ENCODE results near the gene AQP3. TPM values are rescaled to one million over a fixed set of nuclear protein-coding genes. Genes with fewer than 3 reads are reported as not detected.
A peak's percentile ranks its signal among the peaks of the same experiment; 100 is the strongest.
"Not testable (repeated sequence)": the region's sequence is repeated elsewhere in the genome, so short reads cannot be mapped to it uniquely, and the experiment has no call there.

The AQP3 gene
- total RNA-seq (2022) (24.1 and 24.8 TPM in 2 replicates), Bru-seq, nascent RNA (percentile 49 among the genes with signal in this experiment), BruChase-seq, experiment 1, labeled RNA remaining after a 2-hour chase (percentile 62 among the genes with signal in this experiment), BruChase-seq, experiment 2, labeled RNA remaining after a 6-hour chase (percentile 82 among the genes with signal in this experiment)
- long read RNA-seq, transcript AQP3-201 (6 exons, 1,871 nt) = major isoform, 15 of 24 reads
- long read RNA-seq, partial matches to known transcripts = 2 of 24 reads
- long read RNA-seq, other reads (novel, unspliced or antisense) = 6 of 24 reads

DNA sequence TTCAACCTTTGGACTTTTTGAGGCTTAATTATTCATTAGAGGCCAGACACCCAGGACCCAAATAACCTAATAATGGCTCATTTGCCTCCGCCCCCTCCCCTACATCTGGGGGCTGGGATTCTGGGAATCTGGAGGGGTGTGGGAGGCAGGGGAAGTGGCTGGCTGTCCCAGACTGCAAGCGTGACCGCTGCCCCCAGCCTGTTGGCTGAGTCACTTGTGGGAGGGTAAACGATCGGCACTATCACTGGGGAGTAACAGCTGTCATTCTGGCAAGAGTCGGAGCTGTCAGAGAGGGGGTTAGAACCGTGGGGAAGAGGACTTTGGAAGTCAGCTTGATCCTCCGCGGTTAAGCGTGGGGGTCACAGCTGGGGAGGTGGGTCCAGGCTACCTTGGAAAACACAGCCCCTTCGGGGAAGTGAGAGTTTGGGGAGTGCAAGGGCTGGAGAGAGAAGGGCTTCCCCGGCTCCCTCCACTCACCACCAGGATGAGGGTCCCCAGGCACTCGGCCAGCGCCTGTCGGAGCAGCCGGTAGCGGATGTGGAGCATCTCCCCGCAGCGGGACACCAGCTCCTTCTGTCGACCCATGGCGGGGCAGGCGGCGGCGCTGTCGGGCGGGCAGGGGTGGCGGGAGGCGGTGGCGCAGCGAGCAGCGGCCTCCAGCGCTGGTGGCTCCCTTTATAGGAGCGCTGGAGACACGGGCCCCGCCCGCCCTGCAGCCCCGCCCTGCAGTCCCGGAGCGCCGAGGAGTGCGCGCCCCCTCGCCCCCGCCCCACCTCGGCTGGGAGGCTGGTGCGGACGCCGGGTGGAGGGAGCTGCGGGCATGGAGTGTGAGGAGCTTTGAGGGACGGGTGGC is at the start of gene AQP3:
TSS of gene AQP3 (minus strand) at position 648 of the 853 bp plus-strand sequence. CDS start at position 585, 63 bp downstream.
- Mint-ChIP-seq H3K4me1 (ENCODE audit: low read depth, unreplicated experiment) (peaks cover 30% of the 10 kb centered on the region), H3K4me3 (ENCODE audit: unreplicated experiment) (peak within 1 kb of the TSS; percentile 77), H3K27me3 (ENCODE audit: insufficient read depth, unreplicated experiment) (no peaks in the 10 kb centered on the region), H3K27ac (ENCODE audit: unreplicated experiment) (peak within 1 kb of the TSS; percentile 62), H3K9me3 (ENCODE audit: unreplicated experiment) (no peaks in the 10 kb centered on the region), H3K36me3 (ENCODE audit: insufficient read depth, unreplicated experiment) (peaks cover 11% of the 10 kb centered on the region)
- no peaks in the 10 kb centered on the region for H3K27me3 ChIP-seq (replicated peaks; ENCODE audit: control insufficient read depth, insufficient read depth, low read length)
- TF ChIP-seq, protein P1, sequence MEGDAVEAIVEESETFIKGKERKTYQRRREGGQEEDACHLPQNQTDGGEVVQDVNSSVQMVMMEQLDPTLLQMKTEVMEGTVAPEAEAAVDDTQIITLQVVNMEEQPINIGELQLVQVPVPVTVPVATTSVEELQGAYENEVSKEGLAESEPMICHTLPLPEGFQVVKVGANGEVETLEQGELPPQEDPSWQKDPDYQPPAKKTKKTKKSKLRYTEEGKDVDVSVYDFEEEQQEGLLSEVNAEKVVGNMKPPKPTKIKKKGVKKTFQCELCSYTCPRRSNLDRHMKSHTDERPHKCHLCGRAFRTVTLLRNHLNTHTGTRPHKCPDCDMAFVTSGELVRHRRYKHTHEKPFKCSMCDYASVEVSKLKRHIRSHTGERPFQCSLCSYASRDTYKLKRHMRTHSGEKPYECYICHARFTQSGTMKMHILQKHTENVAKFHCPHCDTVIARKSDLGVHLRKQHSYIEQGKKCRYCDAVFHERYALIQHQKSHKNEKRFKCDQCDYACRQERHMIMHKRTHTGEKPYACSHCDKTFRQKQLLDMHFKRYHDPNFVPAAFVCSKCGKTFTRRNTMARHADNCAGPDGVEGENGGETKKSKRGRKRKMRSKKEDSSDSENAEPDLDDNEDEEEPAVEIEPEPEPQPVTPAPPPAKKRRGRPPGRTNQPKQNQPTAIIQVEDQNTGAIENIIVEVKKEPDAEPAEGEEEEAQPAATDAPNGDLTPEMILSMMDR (IDR thresholded peaks at IDR 0.05; ENCODE audit: insufficient read depth in 1 of 2, low read depth in 1 of 2, low read length in 1 of 2, severe bottlenecking in 1 of 2, unreplicated experiment in 1 of 2) = peak; percentile 33
- ChIA-PET CTCF (interaction anchor here (0.6 to 2.6 kb wide), 17 partner anchors 10 to 543 kb away, joined by 3 to 30 read pairs (median 5); partner anchors contain the start of gene NOL6), POLR2A (interaction anchor here (0.6 to 1.2 kb wide), 7 partner anchors 10 to 64 kb away, joined by 3 to 12 read pairs (median 4); partner anchors contain the start of gene NOL6)
- peak; percentile 82 to 85 for DNase-seq
- no peaks in the 10 kb centered on the region for H3K9me3 ChIP-seq
- H3K4me3 ChIP-seq (ENCODE audit: low read depth, low read length) = peak within 1 kb of the TSS; percentile 62
- intact Hi-C loops (cut with micrococcal nuclease; ENCODE audit: unreplicated experiment) = loop anchor here (5.0 kb wide), 1 partner anchor 70 kb away; no protein-coding TSS in a partner anchor
- no peaks in the 10 kb centered on the region; the same call in 1 of the 2 replicates for H3K36me3 ChIP-seq (ENCODE audit: control insufficient read depth, insufficient read depth, low read length)
- H3K4me1 ChIP-seq = peaks cover 49% of the 10 kb centered on the region
- BruUV-seq (replicated peaks) = no TSS peak

DNA sequence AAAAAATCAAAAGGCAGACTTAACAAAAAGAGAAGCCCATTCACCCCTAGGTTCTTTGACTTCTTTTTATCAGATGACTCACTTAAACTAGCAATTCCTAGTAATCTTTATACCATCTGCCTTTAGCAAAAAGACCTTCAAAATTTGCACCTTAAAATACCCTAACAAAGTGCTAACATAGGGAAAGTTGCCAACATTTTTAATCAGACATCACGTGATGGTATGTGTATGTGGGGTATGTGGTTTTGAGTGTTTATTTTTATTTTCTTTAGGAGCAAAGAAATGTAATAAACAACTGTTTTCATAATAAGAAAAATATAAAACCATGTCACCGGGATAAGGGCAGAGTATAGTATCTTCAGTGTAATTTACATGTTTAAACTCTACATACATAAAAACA is 46.4 kb upstream of the AQP3 start:
- POLR2A ChIA-PET; H3K9me3 ChIP-seq; H3K36me3 ChIP-seq (ENCODE audit: control insufficient read depth, insufficient read depth, low read length); H3K4me1 ChIP-seq; H3K4me3 Mint-ChIP-seq (ENCODE audit: unreplicated experiment); H3K9me3 Mint-ChIP-seq (ENCODE audit: unreplicated experiment); H3K27me3 ChIP-seq (replicated peaks; ENCODE audit: control insufficient read depth, insufficient read depth, low read length); H3K27me3 Mint-ChIP-seq (ENCODE audit: insufficient read depth, unreplicated experiment); BruUV-seq (replicated peaks); CTCF ChIA-PET; intact Hi-C loops (cut with micrococcal nuclease; ENCODE audit: unreplicated experiment); H3K27ac Mint-ChIP-seq (ENCODE audit: unreplicated experiment); DNase-seq; H3K4me3 ChIP-seq (ENCODE audit: low read depth, low read length); H3K36me3 Mint-ChIP-seq (ENCODE audit: insufficient read depth, unreplicated experiment): not testable (repeated sequence)
- peaks cover 14% of the 10 kb centered on the region for H3K4me1 Mint-ChIP-seq (ENCODE audit: low read depth, unreplicated experiment)

DNA sequence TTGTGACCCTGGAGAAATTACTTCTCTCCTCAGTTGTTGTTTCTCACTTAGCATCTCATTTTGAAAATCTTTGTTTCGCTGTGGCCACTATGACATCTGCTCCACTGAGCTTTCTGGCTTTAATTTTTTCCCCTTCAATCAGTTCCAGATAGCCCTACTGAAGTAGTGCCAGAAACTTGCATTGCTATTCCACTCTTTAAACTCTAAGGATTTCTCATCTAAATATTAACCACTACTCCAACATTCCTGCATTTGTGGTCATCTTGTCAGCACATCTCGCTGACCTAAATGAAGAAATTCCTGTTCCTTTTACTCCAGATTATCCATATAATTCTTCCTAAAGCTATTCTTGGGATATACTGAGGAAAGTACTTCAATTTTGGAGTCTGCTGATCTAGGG is 41.7 kb upstream of the AQP3 start:
- BruUV-seq (replicated peaks) = no TSS peak
- intact Hi-C loops (cut with micrococcal nuclease; ENCODE audit: unreplicated experiment) = no loop called here
- ChIA-PET CTCF (no interaction called here), POLR2A (no interaction called here)
- TF ChIP-seq, protein P1 (IDR thresholded peaks at IDR 0.05; ENCODE audit: insufficient read depth in 1 of 2, low read depth in 1 of 2, low read length in 1 of 2, severe bottlenecking in 1 of 2, unreplicated experiment in 1 of 2) = no peak
- no peaks in the 10 kb centered on the region for H3K36me3 ChIP-seq (ENCODE audit: control insufficient read depth, insufficient read depth, low read length)
- Mint-ChIP-seq H3K27ac (ENCODE audit: unreplicated experiment) (no peak overlapping the region), H3K27me3 (ENCODE audit: insufficient read depth, unreplicated experiment) (no peaks in the 10 kb centered on the region), H3K9me3 (ENCODE audit: unreplicated experiment) (no peaks in the 10 kb centered on the region), H3K4me3 (ENCODE audit: unreplicated experiment) (no peak overlapping the region), H3K36me3 (ENCODE audit: insufficient read depth, unreplicated experiment) (no peaks in the 10 kb centered on the region), H3K4me1 (ENCODE audit: low read depth, unreplicated experiment) (peaks cover 7% of the 10 kb centered on the region)
- H3K27me3 ChIP-seq (replicated peaks; ENCODE audit: control insufficient read depth, insufficient read depth, low read length) = no peaks in the 10 kb centered on the region
- no peak overlapping the region for H3K4me3 ChIP-seq (ENCODE audit: low read depth, low read length)
- H3K9me3 ChIP-seq = no peaks in the 10 kb centered on the region
- H3K4me1 ChIP-seq = no peaks in the 10 kb centered on the region
- no peak for DNase-seq

DNA sequence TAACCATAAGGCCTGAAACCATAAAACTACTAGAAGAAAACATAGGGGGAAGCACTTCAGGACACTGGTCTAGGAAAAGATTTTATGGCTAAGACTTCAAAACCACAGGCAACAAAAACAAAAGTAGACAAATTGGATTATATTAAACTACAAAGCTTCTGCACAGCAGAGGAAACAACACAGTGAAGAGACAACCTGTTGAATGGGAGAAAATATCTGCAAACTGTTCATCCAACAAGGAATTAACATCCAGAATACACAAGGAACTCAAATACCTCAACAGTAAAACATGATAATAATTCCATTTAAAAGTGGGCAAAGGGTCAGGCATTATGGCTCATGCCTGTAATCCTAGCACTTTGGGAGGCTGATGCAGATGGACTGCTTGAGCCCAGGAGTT is 37.9 kb upstream of the AQP3 start:
- DNase-seq; H3K27me3 ChIP-seq (replicated peaks; ENCODE audit: control insufficient read depth, insufficient read depth, low read length); POLR2A ChIA-PET: not testable (repeated sequence)

More for the DNA sequence above, 37.9 kb upstream of the AQP3 start:
- H3K4me3 ChIP-seq (ENCODE audit: low read depth, low read length); intact Hi-C loops (cut with micrococcal nuclease; ENCODE audit: unreplicated experiment); BruUV-seq (replicated peaks); H3K27ac Mint-ChIP-seq (ENCODE audit: unreplicated experiment); H3K4me1 ChIP-seq; H3K4me1 Mint-ChIP-seq (ENCODE audit: low read depth, unreplicated experiment); CTCF ChIA-PET; H3K36me3 Mint-ChIP-seq (ENCODE audit: insufficient read depth, unreplicated experiment); H3K27me3 Mint-ChIP-seq (ENCODE audit: insufficient read depth, unreplicated experiment); H3K9me3 ChIP-seq; H3K9me3 Mint-ChIP-seq (ENCODE audit: unreplicated experiment); H3K36me3 ChIP-seq (ENCODE audit: control insufficient read depth, insufficient read depth, low read length); H3K4me3 Mint-ChIP-seq (ENCODE audit: unreplicated experiment): not testable (repeated sequence)
